HTR-8/SVneo (cell line): ENCODE measurements around the gene WDR43.
A peak's percentile ranks its signal among the peaks of the same experiment; 100 is the strongest.

Experiments
- DNase-seq: peaks from one replicate; pipeline ENCODE4 v3.0.0; 2011; ENCODE audit warnings: low spot score, mixed read lengths; ENCODE audit not compliant: insufficient read length
- FAIRE-seq: peaks from 2 replicates; lab custom pipeline; 2011; peaks lifted over from hg19 to GRCh38; lab: Jason Lieb, UNC

WDR43 gene

GRCh38 chr2:28908172-28908571, 13.7 kb downstream of the WDR43 start:
- FAIRE-seq = no peak
- no peak for DNase-seq

- FAIRE-seq (no peak), DNase-seq (no peak)
Measured at GRCh38 chr2:28909655-28910353, 15.3 kb downstream of the WDR43 start.

GRCh38 chr2:28915939-28916338, 21.5 kb downstream of the WDR43 start:
- no peak for DNase-seq
- no peak for FAIRE-seq

GRCh38 chr2:28926847-28927246, 32.4 kb downstream of the WDR43 start:
- FAIRE-seq (peak; percentile 40), DNase-seq (no peak)

GRCh38 chr2:28927469-28927868, 33.0 kb downstream of the WDR43 start:
- no peak for FAIRE-seq

GRCh38 chr2:28927878-28928277, 33.4 kb downstream of the WDR43 start:
- FAIRE-seq (no peak), DNase-seq (no peak)

More at GRCh38 chr2:28927469-28927868, 33.0 kb downstream of the WDR43 start:
- DNase-seq = no peak

GRCh38 chr2:28929581-28929980, 35.1 kb downstream of the WDR43 start:
- DNase-seq (no peak), FAIRE-seq (no peak)

GRCh38 chr2:28930205-28930604, 35.7 kb downstream of the WDR43 start:
- DNase-seq (no peak), FAIRE-seq (no peak)

GRCh38 chr2:28934769-28935168, 40.3 kb downstream of the WDR43 start:
- FAIRE-seq (no peak), DNase-seq (no peak)

GRCh38 chr2:28941008-28941407, 46.5 kb downstream of the WDR43 start:
- FAIRE-seq = no peak
- DNase-seq = no peak

- DNase-seq = no peak
Measured at GRCh38 chr2:28944535-28945248, 50.2 kb downstream of the WDR43 start.

GRCh38 chr2:28948160-28948559, 53.7 kb downstream of the WDR43 start:
- no peak for DNase-seq
- no peak for FAIRE-seq

More at GRCh38 chr2:28944535-28945248, 50.2 kb downstream of the WDR43 start:
- peak; percentile 4 for FAIRE-seq

GRCh38 chr2:28949190-28949589, 54.7 kb downstream of the WDR43 start:
- FAIRE-seq = peak; percentile 67

GRCh38 chr2:28949617-28950305, 55.3 kb downstream of the WDR43 start:
- DNase-seq = no peak
- FAIRE-seq = no peak

More at GRCh38 chr2:28949190-28949589, 54.7 kb downstream of the WDR43 start:
- no peak for DNase-seq

GRCh38 chr2:28950941-28951630, 56.6 kb downstream of the WDR43 start:
- no peak for DNase-seq
- FAIRE-seq = no peak

GRCh38 chr2:28951910-28952835, 57.7 kb downstream of the WDR43 start:
- FAIRE-seq (no peak), DNase-seq (no peak)

- DNase-seq (no peak), FAIRE-seq (no peak)
Measured at GRCh38 chr2:28952836-28953211, 58.4 kb downstream of the WDR43 start.

GRCh38 chr2:28955467-28955866, 61.0 kb downstream of the WDR43 start:
- DNase-seq = no peak
- no peak for FAIRE-seq

GRCh38 chr2:28956415-28956826, 62.0 kb downstream of the WDR43 start:
- DNase-seq (peak; percentile 39), FAIRE-seq (no peak)
